ENCODE measurements around the gene PCDHGA2.
"Not testable (repeated sequence)": the region's sequence is repeated elsewhere in the genome, so short reads cannot be mapped to it uniquely, and the experiment has no call there.

GRCh38 chr5:141316963-141317362 is 21.6 kb upstream of the PCDHGA2 start:
- TF ChIP-seq CTCF (IDR thresholded peaks at IDR 0.05; ENCODE audit: insufficient read depth, low read length, poor library complexity, severe bottlenecking); EZH2phosphoT487 (conservative IDR thresholded peaks at IDR 0.05; ENCODE audit: low read length): not testable (repeated sequence)
